GM23338 (cell line): ENCODE data around the gene TBCB. TPM values are rescaled to one million over a fixed set of nuclear protein-coding genes. Genes with fewer than 3 reads are reported as not detected.

Experiments used
- CREB1 ChIP-seq: fragments of 250-450 bp; sonication (Bioruptor Pico); IDR thresholded peaks from 2 replicates; pipeline ENCODE4 v1.5.0; 2020; ENCODE audit warnings: low read depth, mild to moderate bottlenecking, moderate library complexity
- CTCF ChIP-seq, 2 experiments: fragments of 200-600 bp in 1 of 2; sonication (generic) in 1 of 2; conservative IDR thresholded peaks; 2 replicates each; pipeline versions ENCODE4 v1.5.1 to v1.6.1; 2016 to 2017; ENCODE audit warnings: antibody characterized with exemption in 2 of 2, low read depth in 2 of 2, mild to moderate bottlenecking in 2 of 2, moderate library complexity in 1 of 2
- NANOG ChIP-seq: IDR thresholded peaks from 2 replicates; pipeline ENCODE4 v1.6.1; 2016; ENCODE audit warnings: antibody characterized with exemption, borderline replicate concordance
- POLR2AphosphoS5 ChIP-seq: IDR thresholded peaks from 2 replicates; pipeline ENCODE4 v1.6.1; 2016; ENCODE audit warnings: antibody characterized with exemption, low read depth
- polyA plus RNA-seq: library from polyadenylated mRNA; unstranded; fragments of >200 nt; fragmentation: Nextera tagmentation; extraction: Ambion mirVana; gene quantifications from 2 replicates; pipeline ENCODE4 v1.2.1, GENCODE V29; 2016
- total RNA-seq: library from RNA; depleted of rRNA; stranded (reverse); fragments of >200 nt; shearing (Covaris generic); gene quantifications from 2 replicates; pipeline ENCODE4 v1.2.3, GENCODE V29; 2014
- TF ChIP-seq, protein P1 (sequence below): fragments of 250-450 bp; sonication (Bioruptor Pico); IDR thresholded peaks from 2 replicates; pipeline ENCODE4 v1.5.0; 2020; ENCODE audit warnings: mild to moderate bottlenecking, moderate library complexity
- TF ChIP-seq, protein P2 (sequence below): IDR thresholded peaks from one replicate; pipeline ENCODE4 v1.6.1; 2018; ENCODE audit warnings: antibody characterized with exemption; ENCODE audit not compliant: unreplicated experiment

TBCB gene
- total and polyA plus RNA-seq, 2 experiments from 2014 or later = 275 to 290 TPM

- TF ChIP-seq, protein P1, sequence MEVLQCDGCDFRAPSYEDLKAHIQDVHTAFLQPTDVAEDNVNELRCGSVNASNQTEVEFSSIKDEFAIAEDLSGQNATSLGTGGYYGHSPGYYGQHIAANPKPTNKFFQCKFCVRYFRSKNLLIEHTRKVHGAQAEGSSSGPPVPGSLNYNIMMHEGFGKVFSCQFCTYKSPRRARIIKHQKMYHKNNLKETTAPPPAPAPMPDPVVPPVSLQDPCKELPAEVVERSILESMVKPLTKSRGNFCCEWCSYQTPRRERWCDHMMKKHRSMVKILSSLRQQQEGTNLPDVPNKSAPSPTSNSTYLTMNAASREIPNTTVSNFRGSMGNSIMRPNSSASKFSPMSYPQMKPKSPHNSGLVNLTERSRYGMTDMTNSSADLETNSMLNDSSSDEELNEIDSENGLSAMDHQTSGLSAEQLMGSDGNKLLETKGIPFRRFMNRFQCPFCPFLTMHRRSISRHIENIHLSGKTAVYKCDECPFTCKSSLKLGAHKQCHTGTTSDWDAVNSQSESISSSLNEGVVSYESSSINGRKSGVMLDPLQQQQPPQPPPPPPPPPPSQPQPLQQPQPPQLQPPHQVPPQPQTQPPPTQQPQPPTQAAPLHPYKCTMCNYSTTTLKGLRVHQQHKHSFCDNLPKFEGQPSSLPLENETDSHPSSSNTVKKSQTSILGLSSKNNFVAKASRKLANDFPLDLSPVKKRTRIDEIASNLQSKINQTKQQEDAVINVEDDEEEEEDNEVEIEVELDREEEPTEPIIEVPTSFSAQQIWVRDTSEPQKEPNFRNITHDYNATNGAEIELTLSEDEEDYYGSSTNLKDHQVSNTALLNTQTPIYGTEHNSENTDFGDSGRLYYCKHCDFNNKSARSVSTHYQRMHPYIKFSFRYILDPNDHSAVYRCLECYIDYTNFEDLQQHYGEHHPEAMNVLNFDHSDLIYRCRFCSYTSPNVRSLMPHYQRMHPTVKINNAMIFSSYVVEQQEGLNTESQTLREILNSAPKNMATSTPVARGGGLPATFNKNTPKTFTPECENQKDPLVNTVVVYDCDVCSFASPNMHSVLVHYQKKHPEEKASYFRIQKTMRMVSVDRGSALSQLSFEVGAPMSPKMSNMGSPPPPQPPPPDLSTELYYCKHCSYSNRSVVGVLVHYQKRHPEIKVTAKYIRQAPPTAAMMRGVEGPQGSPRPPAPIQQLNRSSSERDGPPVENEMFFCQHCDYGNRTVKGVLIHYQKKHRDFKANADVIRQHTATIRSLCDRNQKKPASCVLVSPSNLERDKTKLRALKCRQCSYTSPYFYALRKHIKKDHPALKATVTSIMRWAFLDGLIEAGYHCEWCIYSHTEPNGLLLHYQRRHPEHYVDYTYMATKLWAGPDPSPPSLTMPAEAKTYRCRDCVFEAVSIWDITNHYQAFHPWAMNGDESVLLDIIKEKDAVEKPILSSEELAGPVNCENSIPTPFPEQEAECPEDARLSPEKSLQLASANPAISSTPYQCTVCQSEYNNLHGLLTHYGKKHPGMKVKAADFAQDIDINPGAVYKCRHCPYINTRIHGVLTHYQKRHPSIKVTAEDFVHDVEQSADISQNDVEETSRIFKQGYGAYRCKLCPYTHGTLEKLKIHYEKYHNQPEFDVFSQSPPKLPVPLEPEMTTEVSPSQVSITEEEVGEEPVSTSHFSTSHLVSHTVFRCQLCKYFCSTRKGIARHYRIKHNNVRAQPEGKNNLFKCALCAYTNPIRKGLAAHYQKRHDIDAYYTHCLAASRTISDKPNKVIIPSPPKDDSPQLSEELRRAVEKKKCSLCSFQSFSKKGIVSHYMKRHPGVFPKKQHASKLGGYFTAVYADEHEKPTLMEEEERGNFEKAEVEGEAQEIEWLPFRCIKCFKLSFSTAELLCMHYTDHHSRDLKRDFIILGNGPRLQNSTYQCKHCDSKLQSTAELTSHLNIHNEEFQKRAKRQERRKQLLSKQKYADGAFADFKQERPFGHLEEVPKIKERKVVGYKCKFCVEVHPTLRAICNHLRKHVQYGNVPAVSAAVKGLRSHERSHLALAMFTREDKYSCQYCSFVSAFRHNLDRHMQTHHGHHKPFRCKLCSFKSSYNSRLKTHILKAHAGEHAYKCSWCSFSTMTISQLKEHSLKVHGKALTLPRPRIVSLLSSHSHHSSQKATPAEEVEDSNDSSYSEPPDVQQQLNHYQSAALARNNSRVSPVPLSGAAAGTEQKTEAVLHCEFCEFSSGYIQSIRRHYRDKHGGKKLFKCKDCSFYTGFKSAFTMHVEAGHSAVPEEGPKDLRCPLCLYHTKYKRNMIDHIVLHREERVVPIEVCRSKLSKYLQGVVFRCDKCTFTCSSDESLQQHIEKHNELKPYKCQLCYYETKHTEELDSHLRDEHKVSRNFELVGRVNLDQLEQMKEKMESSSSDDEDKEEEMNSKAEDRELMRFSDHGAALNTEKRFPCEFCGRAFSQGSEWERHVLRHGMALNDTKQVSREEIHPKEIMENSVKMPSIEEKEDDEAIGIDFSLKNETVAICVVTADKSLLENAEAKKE (CRISPR knock-in tag) = no peak
- TF ChIP-seq CTCF (conservative IDR thresholded peaks at IDR 0.05; ENCODE audit: low read depth in 2 of 2) = no peak
- no peak for TF ChIP-seq CREB1
- no peak for TF ChIP-seq NANOG
- TF ChIP-seq POLR2AphosphoS5 = no peak
- TF ChIP-seq, protein P2, sequence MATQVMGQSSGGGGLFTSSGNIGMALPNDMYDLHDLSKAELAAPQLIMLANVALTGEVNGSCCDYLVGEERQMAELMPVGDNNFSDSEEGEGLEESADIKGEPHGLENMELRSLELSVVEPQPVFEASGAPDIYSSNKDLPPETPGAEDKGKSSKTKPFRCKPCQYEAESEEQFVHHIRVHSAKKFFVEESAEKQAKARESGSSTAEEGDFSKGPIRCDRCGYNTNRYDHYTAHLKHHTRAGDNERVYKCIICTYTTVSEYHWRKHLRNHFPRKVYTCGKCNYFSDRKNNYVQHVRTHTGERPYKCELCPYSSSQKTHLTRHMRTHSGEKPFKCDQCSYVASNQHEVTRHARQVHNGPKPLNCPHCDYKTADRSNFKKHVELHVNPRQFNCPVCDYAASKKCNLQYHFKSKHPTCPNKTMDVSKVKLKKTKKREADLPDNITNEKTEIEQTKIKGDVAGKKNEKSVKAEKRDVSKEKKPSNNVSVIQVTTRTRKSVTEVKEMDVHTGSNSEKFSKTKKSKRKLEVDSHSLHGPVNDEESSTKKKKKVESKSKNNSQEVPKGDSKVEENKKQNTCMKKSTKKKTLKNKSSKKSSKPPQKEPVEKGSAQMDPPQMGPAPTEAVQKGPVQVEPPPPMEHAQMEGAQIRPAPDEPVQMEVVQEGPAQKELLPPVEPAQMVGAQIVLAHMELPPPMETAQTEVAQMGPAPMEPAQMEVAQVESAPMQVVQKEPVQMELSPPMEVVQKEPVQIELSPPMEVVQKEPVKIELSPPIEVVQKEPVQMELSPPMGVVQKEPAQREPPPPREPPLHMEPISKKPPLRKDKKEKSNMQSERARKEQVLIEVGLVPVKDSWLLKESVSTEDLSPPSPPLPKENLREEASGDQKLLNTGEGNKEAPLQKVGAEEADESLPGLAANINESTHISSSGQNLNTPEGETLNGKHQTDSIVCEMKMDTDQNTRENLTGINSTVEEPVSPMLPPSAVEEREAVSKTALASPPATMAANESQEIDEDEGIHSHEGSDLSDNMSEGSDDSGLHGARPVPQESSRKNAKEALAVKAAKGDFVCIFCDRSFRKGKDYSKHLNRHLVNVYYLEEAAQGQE = no peak
These were observed 11.3 kb upstream of the TBCB start (continued) for GRCh38 chr19:36103842-36104552.
